ENCODE results near the gene KCNK3. TPM values are rescaled to one million over a fixed set of nuclear protein-coding genes. Genes with fewer than 3 reads are reported as not detected.

Gene KCNK3
- total and polyA plus RNA-seq, 2 of the 13 experiments (the other 11 are each of a cell fraction or from before 2014, with no cell fraction given), result not detected

DNA sequence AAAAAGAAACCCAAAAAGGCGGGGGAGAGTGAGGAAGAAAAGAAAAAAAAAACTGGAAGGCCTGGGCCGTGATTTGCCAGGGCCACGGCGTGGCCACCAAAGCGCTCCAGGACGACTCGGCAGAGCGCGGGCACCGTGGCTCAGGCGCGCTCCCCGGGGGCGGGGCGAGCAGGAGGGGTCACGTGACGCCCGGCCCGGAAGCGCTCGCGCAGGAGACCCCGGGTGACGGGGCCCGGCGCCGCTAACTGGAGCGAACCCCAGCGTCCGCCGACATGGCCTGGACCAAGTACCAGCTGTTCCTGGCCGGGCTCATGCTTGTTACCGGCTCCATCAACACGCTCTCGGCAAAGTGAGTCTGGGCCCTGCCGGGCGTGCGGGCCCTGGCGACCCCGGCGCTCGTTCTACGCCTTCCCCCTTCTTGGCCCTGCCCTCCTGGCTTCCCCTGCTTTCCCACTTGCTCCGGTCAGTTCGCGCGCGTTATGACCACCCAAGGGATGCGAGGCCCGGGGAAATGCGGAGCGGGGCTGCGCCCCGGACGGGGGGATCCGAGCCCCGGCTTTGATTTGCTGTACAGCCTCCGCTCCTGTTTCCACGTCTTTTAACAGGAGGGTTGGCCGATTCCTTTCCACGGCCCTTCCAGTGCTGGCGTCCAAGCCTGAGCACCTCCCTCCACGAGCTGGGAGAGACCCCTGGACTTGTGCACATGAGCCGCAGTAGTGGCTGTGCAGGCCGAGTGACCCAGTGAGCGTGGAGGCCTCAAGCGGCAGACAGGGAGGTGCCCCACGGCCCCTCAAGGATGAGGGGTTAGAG is 71.8 kb downstream of the KCNK3 start, which contains the start of gene SLC35F6 (continued):
- TF ChIP-seq, protein P1, sequence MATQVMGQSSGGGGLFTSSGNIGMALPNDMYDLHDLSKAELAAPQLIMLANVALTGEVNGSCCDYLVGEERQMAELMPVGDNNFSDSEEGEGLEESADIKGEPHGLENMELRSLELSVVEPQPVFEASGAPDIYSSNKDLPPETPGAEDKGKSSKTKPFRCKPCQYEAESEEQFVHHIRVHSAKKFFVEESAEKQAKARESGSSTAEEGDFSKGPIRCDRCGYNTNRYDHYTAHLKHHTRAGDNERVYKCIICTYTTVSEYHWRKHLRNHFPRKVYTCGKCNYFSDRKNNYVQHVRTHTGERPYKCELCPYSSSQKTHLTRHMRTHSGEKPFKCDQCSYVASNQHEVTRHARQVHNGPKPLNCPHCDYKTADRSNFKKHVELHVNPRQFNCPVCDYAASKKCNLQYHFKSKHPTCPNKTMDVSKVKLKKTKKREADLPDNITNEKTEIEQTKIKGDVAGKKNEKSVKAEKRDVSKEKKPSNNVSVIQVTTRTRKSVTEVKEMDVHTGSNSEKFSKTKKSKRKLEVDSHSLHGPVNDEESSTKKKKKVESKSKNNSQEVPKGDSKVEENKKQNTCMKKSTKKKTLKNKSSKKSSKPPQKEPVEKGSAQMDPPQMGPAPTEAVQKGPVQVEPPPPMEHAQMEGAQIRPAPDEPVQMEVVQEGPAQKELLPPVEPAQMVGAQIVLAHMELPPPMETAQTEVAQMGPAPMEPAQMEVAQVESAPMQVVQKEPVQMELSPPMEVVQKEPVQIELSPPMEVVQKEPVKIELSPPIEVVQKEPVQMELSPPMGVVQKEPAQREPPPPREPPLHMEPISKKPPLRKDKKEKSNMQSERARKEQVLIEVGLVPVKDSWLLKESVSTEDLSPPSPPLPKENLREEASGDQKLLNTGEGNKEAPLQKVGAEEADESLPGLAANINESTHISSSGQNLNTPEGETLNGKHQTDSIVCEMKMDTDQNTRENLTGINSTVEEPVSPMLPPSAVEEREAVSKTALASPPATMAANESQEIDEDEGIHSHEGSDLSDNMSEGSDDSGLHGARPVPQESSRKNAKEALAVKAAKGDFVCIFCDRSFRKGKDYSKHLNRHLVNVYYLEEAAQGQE (IDR thresholded peaks at IDR 0.05; ENCODE audit: borderline replicate concordance in 1 of 2, low read depth in 1 of 2, low read length in 2 of 2), result no peak
- TF ChIP-seq AKAP8 (CRISPR knock-in tag; IDR thresholded peaks at IDR 0.05), result 0 out of 2 replicates have a peak, but pooled peaks have one; percentile 66
- TF ChIP-seq ZNF253 (CRISPR knock-in tag; IDR thresholded peaks at IDR 0.05; ENCODE audit: borderline replicate concordance), result no peak
- TF ChIP-seq ISX (CRISPR knock-in tag; conservative IDR thresholded peaks at IDR 0.05), result no peak
- TF ChIP-seq ZKSCAN5 (CRISPR knock-in tag; IDR thresholded peaks at IDR 0.05), result no peak
- no peak for TF ChIP-seq RARG (CRISPR knock-in tag; IDR thresholded peaks at IDR 0.05; ENCODE audit: low read depth)
- TF ChIP-seq ZNF546 (CRISPR knock-in tag; conservative IDR thresholded peaks at IDR 0.05), result peak; percentile 91
- TF ChIP-seq ZNF350 (CRISPR knock-in tag; IDR thresholded peaks at IDR 0.05; ENCODE audit: borderline replicate concordance, low read depth), result peak; percentile 64; the same call in 1 of the 2 replicates
- TF ChIP-seq PLRG1 (conservative IDR thresholded peaks at IDR 0.05), result no peak
- TF ChIP-seq, protein P2, sequence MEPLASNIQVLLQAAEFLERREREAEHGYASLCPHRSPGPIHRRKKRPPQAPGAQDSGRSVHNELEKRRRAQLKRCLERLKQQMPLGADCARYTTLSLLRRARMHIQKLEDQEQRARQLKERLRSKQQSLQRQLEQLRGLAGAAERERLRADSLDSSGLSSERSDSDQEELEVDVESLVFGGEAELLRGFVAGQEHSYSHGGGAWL (CRISPR knock-in tag; IDR thresholded peaks at IDR 0.05), result peak; percentile 92
- no peak for TF ChIP-seq ATM (IDR thresholded peaks at IDR 0.05; ENCODE audit: borderline replicate concordance)
- no peak for TF ChIP-seq ZNF75D (CRISPR knock-in tag; IDR thresholded peaks at IDR 0.05; ENCODE audit: borderline replicate concordance)
- TF ChIP-seq, protein P3, sequence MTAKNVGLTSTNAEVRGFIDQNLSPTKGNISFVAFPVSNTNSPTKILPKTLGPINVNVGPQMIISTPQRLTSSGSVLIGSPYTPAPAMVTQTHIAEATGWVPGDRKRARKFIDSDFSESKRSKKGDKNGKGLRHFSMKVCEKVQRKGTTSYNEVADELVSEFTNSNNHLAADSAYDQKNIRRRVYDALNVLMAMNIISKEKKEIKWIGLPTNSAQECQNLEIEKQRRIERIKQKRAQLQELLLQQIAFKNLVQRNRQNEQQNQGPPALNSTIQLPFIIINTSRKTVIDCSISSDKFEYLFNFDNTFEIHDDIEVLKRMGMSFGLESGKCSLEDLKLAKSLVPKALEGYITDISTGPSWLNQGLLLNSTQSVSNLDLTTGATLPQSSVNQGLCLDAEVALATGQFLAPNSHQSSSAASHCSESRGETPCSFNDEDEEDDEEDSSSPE (CRISPR knock-in tag; IDR thresholded peaks at IDR 0.05), result peak; percentile 74
- TF ChIP-seq ZNF224 (CRISPR knock-in tag; IDR thresholded peaks at IDR 0.05), result peak; percentile 57; the same call in 1 of the 2 replicates
- TF ChIP-seq FOXK2 (IDR thresholded peaks at IDR 0.05), result no peak
- TF ChIP-seq YY1 (IDR thresholded peaks at IDR 0.05; ENCODE audit: insufficient read depth, insufficient replicate concordance, low read depth, low read length), result peak; percentile 57
- no peak for TF ChIP-seq PPARG (CRISPR knock-in tag; conservative IDR thresholded peaks at IDR 0.05)
- no peak for TF ChIP-seq SIX4 (CRISPR knock-in tag; IDR thresholded peaks at IDR 0.05)
- TF ChIP-seq CHCHD3 (CRISPR knock-in tag; IDR thresholded peaks at IDR 0.05), result no peak
- TF ChIP-seq THAP11 (CRISPR knock-in tag; IDR thresholded peaks at IDR 0.05), result peak; percentile 78
- no peak for TF ChIP-seq ZSCAN21 (CRISPR knock-in tag; IDR thresholded peaks at IDR 0.05; ENCODE audit: borderline replicate concordance)
- no peak for TF ChIP-seq IKZF1 (IDR thresholded peaks at IDR 0.05)
- no peak for TF ChIP-seq ZNF121 (CRISPR knock-in tag; IDR thresholded peaks at IDR 0.05)

Measured in HepG2 (cell line).